SHP77 (cell line): ENCODE data around the gene HOXA5.

Source experiments
- DNase-seq, 2 experiments: peaks; one replicate each; lab custom pipeline; 2025; lab: John Stamatoyannopoulos, UW

Gene HOXA5

DNA sequence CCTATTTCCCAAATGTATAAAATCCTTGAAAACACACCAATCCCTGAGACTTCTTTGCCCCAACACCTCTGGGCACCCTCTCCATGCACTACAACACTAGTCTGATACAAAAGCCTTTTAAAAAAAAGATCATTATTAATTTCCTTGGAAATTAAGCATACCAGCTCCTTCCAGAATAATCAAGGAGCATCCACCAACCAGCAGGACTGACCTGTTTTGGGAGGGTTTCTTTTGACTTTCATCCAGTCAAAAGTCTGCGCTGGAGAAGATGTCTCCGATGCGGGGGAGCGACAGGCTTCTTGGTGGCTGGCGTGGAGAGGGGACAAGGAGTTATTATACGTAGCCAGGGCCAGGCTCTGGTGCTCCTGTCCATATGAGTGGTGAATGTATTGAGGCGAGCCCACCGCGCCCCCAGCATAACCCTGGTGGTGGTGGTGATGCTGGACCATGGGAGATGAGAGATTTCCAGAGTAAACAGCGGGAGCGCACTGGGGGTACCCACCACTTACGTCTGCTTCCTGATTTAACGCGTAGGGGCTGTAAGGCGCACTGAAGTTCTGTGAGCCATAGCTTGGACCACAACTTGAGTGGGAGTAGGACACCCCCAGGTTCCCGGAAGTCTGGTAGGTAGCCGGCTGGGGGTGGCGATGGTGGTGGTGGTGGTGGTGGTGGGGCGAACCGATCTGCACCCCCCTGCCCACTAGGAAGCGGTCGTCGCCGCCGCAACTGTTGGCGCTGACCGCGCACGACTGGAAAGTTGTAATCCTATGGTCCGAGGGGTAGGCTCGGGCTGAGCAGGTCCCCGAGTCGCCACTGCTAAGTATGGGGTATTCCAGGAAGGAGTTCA, 48.2 kb downstream of the HOXA5 start:
- no peak for DNase-seq

DNA sequence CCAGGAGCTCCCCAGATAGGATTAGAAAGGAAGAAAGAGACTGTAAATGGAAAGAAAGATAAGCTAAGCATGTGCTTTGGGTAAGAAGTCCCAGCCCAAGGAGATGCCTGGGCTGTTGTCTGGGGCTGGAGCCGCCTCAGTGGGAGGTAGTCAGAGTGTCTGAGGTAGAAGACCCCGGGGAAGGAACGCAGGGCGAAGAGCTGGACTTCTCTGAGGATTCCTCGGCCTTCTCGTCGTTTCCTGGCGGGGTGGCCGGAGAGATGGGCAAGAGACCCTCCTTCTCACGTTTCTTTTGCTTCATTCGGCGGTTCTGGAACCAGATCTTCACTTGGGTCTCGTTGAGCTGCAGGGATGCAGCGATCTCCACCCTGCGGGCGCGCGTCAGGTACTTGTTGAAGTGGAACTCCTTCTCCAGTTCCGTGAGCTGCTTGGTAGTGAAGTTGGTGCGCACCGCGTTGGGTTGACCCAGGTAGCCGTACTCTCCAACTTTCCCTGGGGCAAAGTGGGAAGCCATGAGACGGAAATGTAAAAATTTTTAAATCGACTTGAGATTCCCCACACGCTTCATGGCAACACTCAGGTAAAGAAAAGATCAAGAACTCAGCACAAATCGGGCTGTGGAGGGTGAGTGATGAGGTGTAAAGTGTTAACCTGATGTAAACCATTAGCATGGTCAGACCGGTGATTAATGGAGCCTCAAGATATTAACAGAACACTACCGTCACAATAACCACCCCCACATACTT, 49.0 kb downstream of the HOXA5 start:
- no peak for DNase-seq

DNA sequence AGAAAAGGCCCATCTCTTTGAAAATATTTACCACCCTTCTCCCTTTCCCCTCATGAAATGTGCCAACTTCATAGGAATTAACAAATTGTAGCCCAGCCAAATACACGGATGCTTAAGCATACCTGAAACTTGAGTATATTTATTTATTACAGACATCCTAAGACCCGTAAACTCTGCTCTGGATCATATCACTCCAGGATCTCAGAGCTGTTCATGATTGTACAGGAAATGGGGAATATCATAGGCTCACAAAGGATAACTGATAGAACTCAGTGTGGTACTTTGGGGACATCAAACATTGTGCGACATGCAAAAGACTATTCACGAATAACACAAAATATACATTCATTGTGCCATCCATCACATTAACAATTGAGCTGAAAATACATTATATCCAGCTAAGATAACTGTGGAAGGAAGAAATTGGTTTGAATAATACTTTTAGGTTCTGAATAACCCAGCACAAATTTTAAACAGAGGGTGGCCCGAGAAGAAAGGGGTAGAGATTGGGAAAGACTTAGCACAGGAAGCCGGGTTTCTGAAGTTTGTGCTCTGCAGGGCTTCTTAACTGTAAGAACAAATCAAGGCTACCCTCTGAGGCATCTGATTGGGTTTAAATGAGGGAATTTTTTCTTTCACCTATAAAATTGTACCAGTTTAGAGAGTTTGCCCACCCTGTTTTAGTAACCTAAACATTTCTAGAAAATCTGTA, 50.1 kb downstream of the HOXA5 start:
- DNase-seq = no peak

DNA sequence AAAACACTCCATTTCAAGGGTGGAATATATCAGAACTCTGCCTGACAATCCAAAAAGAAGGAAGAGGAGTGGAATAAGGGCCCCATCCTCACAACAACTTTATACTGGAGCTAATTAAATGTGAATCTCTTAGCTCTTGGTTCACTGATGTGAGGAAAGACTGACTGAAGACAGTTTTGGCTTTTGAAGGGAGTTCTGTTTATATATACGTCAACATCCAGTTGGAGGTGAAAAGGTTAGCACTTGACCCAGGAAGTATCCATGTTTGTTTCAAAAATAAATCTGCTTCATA, 50.7 kb downstream of the HOXA5 start:
- DNase-seq = no peak

DNA sequence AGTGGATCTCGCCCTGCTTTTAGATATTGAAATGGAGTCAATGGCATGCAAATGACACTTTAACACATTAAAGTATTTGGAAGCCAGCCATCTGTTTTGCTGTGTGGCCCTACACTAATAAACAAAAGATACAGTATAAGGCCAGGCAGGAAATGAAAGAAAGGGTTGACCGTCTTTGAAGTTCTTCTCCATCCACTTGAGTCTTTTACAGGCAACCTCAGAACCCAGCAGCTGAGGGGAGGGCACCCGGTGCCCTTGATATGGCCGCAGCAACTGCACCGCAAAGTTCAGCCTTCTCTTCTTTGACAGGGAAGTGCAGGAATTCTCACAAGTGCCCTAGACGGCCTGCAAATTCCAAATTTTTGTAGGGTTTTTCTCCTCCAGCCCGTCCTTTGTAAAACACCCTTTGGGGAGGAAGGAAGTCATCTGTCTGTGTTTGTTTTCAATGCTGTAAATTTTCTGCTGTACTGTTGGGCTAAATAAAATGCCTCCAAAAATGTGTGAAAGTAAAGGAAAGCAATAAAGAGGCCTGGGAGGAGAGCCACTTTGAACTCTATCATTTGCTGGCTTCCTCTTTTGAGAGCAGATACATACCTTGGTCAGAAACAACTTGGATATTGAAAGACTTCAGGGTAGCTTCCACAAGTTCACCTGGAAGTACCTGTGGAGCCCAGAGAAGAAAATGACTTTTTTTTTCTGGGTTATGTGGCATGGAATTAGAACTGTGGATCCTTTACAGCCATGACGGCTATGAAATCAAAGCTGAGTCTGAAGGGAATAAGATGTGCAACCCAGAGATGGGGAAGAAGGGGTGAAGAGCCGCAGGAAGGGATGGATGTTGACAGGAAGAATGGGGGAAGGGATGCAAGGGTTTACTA, 51.3 kb downstream of the HOXA5 start:
- no peak for DNase-seq

DNA sequence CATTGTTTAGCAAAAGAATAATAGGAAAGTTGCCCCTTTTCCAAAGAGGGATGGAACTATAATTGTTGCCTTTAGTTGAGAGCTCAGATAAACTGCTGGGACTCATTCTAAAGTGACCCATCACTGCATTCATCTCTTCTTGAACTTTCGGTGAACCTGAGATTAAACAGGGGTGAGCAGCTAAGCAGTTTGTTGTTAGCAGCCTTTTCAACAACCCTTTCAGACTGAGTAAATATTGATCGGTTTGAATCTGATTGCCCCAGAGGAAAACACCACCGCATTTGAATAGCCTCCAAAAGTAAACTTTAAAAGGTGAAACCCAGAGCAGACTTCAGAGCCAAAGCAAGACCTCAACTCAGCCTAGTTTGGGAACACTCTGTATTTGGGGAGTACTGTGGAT, 52.4 kb downstream of the HOXA5 start:
- no peak for DNase-seq
